Nephron (organoid): ENCODE data around the gene HRH1.
"Not testable (repeated sequence)": the region's sequence is repeated elsewhere in the genome, so short reads cannot be mapped to it uniquely, and the experiment has no call there.

Experiments used
- H3K27ac Mint-ChIP-seq, 3 experiments: 2 replicates each; pipeline ENCODE4 v1.8.0; 2020; ENCODE audit warnings: mixed read lengths in 3 of 3, mild to moderate bottlenecking in 2 of 3, moderate library complexity in 1 of 3
- H3K27me3 Mint-ChIP-seq: 2 replicates; pipeline ENCODE4 v1.8.0; 2021; ENCODE audit warnings: low read depth, mild to moderate bottlenecking, moderate library complexity, mixed read lengths
- H3K36me3 Mint-ChIP-seq: 2 replicates; pipeline ENCODE4 v1.8.0; 2020; ENCODE audit warnings: low read depth, mixed read lengths
- H3K4me1 Mint-ChIP-seq: 2 replicates; pipeline ENCODE4 v1.8.0; 2020; ENCODE audit warnings: mixed read lengths
- H3K4me3 Mint-ChIP-seq, 3 experiments: 2 replicates each; pipeline ENCODE4 v1.8.0; 2020; ENCODE audit warnings: mild to moderate bottlenecking in 3 of 3, mixed read lengths in 3 of 3, moderate library complexity in 2 of 3
- H3K9me3 Mint-ChIP-seq: 2 replicates; pipeline ENCODE4 v1.8.0; 2020; ENCODE audit warnings: mixed read lengths
- CTCF ChIP-seq, 3 experiments: fragments of 200-600 bp; sonication (generic); IDR thresholded peaks; one replicate each; pipeline ENCODE4 v1.5.0; 2021; ENCODE audit warnings: antibody characterized with exemption in 3 of 3; ENCODE audit not compliant: unreplicated experiment in 3 of 3

The HRH1 gene

GRCh38 chr3:11214451-11214978 is 60.2 kb downstream of the HRH1 start:
- H3K9me3 Mint-ChIP-seq, result no peaks in the 10 kb centered on the region
- peaks cover 5% of the 10 kb centered on the region for H3K27me3 Mint-ChIP-seq
- H3K36me3 Mint-ChIP-seq, result no peaks in the 10 kb centered on the region
- TF ChIP-seq CTCF (IDR thresholded peaks at IDR 0.05; ENCODE audit: unreplicated experiment in 3 of 3), result no peak
- H3K4me1 Mint-ChIP-seq, result peaks cover 13% of the 10 kb centered on the region
- H3K27ac Mint-ChIP-seq, result peak overlapping the region; percentile 5 to 66 (median 44)
- no peak overlapping the region for H3K4me3 Mint-ChIP-seq

GRCh38 chr3:11217370-11217769 is 63.1 kb downstream of the HRH1 start:
- peaks cover 13% of the 10 kb centered on the region for H3K4me1 Mint-ChIP-seq
- H3K4me3 Mint-ChIP-seq, H3K9me3 Mint-ChIP-seq, H3K27me3 Mint-ChIP-seq, H3K36me3 Mint-ChIP-seq, H3K27ac Mint-ChIP-seq: not testable (repeated sequence)

GRCh38 chr3:11220230-11220629 is 65.9 kb downstream of the HRH1 start:
- no peaks in the 10 kb centered on the region for H3K36me3 Mint-ChIP-seq
- TF ChIP-seq CTCF (IDR thresholded peaks at IDR 0.05; ENCODE audit: unreplicated experiment in 3 of 3), result no peak
- H3K9me3 Mint-ChIP-seq, result no peaks in the 10 kb centered on the region
- H3K27me3 Mint-ChIP-seq, result peaks cover 3% of the 10 kb centered on the region
- H3K4me3 Mint-ChIP-seq, result no peak overlapping the region
- no peak overlapping the region for H3K27ac Mint-ChIP-seq
- H3K4me1 Mint-ChIP-seq, result no peaks in the 10 kb centered on the region

- H3K4me3 Mint-ChIP-seq, result no peak overlapping the region
- H3K27ac Mint-ChIP-seq, result peak overlapping the region in 1 of 3 experiments; percentile 70
- no peaks in the 10 kb centered on the region for H3K4me1 Mint-ChIP-seq
- H3K9me3 Mint-ChIP-seq, result no peaks in the 10 kb centered on the region
- peaks cover 3% of the 10 kb centered on the region for H3K27me3 Mint-ChIP-seq
- no peaks in the 10 kb centered on the region for H3K36me3 Mint-ChIP-seq
- TF ChIP-seq CTCF (IDR thresholded peaks at IDR 0.05; ENCODE audit: unreplicated experiment in 3 of 3), result peak in 1 of 3 experiments; percentile 21
Observed at GRCh38 chr3:11221818-11222415, 67.6 kb downstream of the HRH1 start.

- Mint-ChIP-seq H3K36me3 (no peaks in the 10 kb centered on the region), H3K9me3 (no peaks in the 10 kb centered on the region), H3K27me3 (no peaks in the 10 kb centered on the region), H3K4me1 (no peaks in the 10 kb centered on the region), H3K27ac (no peak overlapping the region), H3K4me3 (no peak overlapping the region)
- TF ChIP-seq CTCF (IDR thresholded peaks at IDR 0.05; ENCODE audit: unreplicated experiment in 3 of 3), result no peak
Observed at GRCh38 chr3:11224010-11224409, 69.7 kb downstream of the HRH1 start.

GRCh38 chr3:11224870-11225229 is 70.6 kb downstream of the HRH1 start:
- Mint-ChIP-seq H3K4me3 (no peak overlapping the region), H3K9me3 (no peaks in the 10 kb centered on the region), H3K36me3 (no peaks in the 10 kb centered on the region), H3K27me3 (no peaks in the 10 kb centered on the region), H3K4me1 (no peaks in the 10 kb centered on the region), H3K27ac (no peak overlapping the region)
- TF ChIP-seq CTCF (IDR thresholded peaks at IDR 0.05; ENCODE audit: unreplicated experiment in 3 of 3), result no peak
